Measurements from ENCODE around the gene GSTM4. TPM values are rescaled to one million over a fixed set of nuclear protein-coding genes. Genes with fewer than 3 reads are reported as not detected.

Gene GSTM4
- total RNA-seq, 2 donors from 2014 or later = 22.0 to 23.8 TPM

GRCh38 chr1:109622137-109622892 lies 33.6 kb upstream of the GSTM4 start:
- no peaks in the 10 kb centered on the region for H3K9me3 Mint-ChIP-seq
- no peak for DNase-seq (ENCODE audit: low spot score in 2 of 2)
- no peak for ATAC-seq
- H3K36me3 Mint-ChIP-seq = peaks cover 11 to 13% of the 10 kb centered on the region in 2 donors
- H3K27ac Mint-ChIP-seq = peak overlapping the region; percentile 92 to 96

- Mint-ChIP-seq H3K9me3 (no peaks in the 10 kb centered on the region), H3K36me3 (peaks cover 11 to 13% of the 10 kb centered on the region in 2 donors), H3K27ac (peak overlapping the region; percentile 92 to 96)
- DNase-seq (ENCODE audit: low spot score in 2 of 2) = no peak
- no peak for ATAC-seq
These were observed 33.0 kb upstream of the GSTM4 start for GRCh38 chr1:109622895-109623294.

GRCh38 chr1:109623601-109624161 lies 32.2 kb upstream of the GSTM4 start:
- Mint-ChIP-seq H3K36me3 (peaks cover 11 to 13% of the 10 kb centered on the region in 2 donors), H3K9me3 (no peaks in the 10 kb centered on the region), H3K27ac (peak overlapping the region; percentile 77 to 96)
- no peak for ATAC-seq
- DNase-seq (ENCODE audit: low spot score in 2 of 2) = no peak

GRCh38 chr1:109624201-109625010 lies 31.5 kb upstream of the GSTM4 start:
- H3K27ac Mint-ChIP-seq = peak overlapping the region; percentile 77 to 96
- no peaks in the 10 kb centered on the region for H3K9me3 Mint-ChIP-seq
- DNase-seq (ENCODE audit: low spot score in 2 of 2) = peak in 1 of 2 donors; percentile 7
- no peak for ATAC-seq
- peaks cover 8 to 13% of the 10 kb centered on the region in 2 donors for H3K36me3 Mint-ChIP-seq

GRCh38 chr1:109625176-109625575 lies 30.7 kb upstream of the GSTM4 start:
- peak in 1 of 2 donors; percentile 1 for DNase-seq (ENCODE audit: low spot score in 2 of 2)
- ATAC-seq = no peak
- H3K9me3 Mint-ChIP-seq = no peaks in the 10 kb centered on the region
- peaks cover 0 to 9% of the 10 kb centered on the region in 2 donors for H3K36me3 Mint-ChIP-seq
- peak overlapping the region; percentile 50 to 61 for H3K27ac Mint-ChIP-seq

- DNase-seq (ENCODE audit: low spot score in 2 of 2) (peak in 1 of 2 donors; percentile 2), ATAC-seq (no peak)
- no peaks in the 10 kb centered on the region for H3K9me3 Mint-ChIP-seq
- H3K36me3 Mint-ChIP-seq = peaks cover 0 to 7% of the 10 kb centered on the region in 2 donors
- peak overlapping the region in 1 of 2 donors; percentile 61 for H3K27ac Mint-ChIP-seq
These were observed 30.0 kb upstream of the GSTM4 start for GRCh38 chr1:109625601-109626560.

GRCh38 chr1:109626682-109627408 lies 29.1 kb upstream of the GSTM4 start:
- Mint-ChIP-seq H3K9me3 (no peaks in the 10 kb centered on the region), H3K36me3 (peaks cover 0 to 2% of the 10 kb centered on the region in 2 donors), H3K27ac (peak overlapping the region; percentile 41 to 61)
- no peak for ATAC-seq
- DNase-seq (ENCODE audit: low spot score in 2 of 2) = no peak

- peak overlapping the region in 1 of 2 donors; percentile 77 for H3K27ac Mint-ChIP-seq
- H3K36me3 Mint-ChIP-seq = no peaks in the 10 kb centered on the region
- ATAC-seq = no peak
- no peaks in the 10 kb centered on the region for H3K9me3 Mint-ChIP-seq
- peak in 1 of 2 donors; percentile 2 for DNase-seq (ENCODE audit: low spot score in 2 of 2)
These were observed 28.1 kb upstream of the GSTM4 start for GRCh38 chr1:109627692-109628399.

- peak in 1 of 2 donors; percentile 2 for DNase-seq (ENCODE audit: low spot score in 2 of 2)
- no peaks in the 10 kb centered on the region for H3K36me3 Mint-ChIP-seq
- ATAC-seq = no peak
- no peaks in the 10 kb centered on the region for H3K9me3 Mint-ChIP-seq
- H3K27ac Mint-ChIP-seq = peak overlapping the region in 1 of 2 donors; percentile 77
These were observed 27.2 kb upstream of the GSTM4 start for GRCh38 chr1:109628540-109629321.

- peak in 1 of 2 donors; percentile 1 for DNase-seq (ENCODE audit: low spot score in 2 of 2)
These were observed 26.4 kb upstream of the GSTM4 start for GRCh38 chr1:109629372-109630030.

GRCh38 chr1:109630081-109630897 lies 25.6 kb upstream of the GSTM4 start:
- ATAC-seq (no peak), DNase-seq (ENCODE audit: low spot score in 2 of 2) (peak in 1 of 2 donors; percentile 52)
- Mint-ChIP-seq H3K36me3 (no peaks in the 10 kb centered on the region), H3K27ac (no peak overlapping the region), H3K9me3 (no peaks in the 10 kb centered on the region)

More at GRCh38 chr1:109629372-109630030, 26.4 kb upstream of the GSTM4 start:
- no peak for ATAC-seq
- H3K9me3 Mint-ChIP-seq = no peaks in the 10 kb centered on the region
- H3K36me3 Mint-ChIP-seq = no peaks in the 10 kb centered on the region
- no peak overlapping the region for H3K27ac Mint-ChIP-seq

GRCh38 chr1:109630898-109631512 lies 24.9 kb upstream of the GSTM4 start:
- DNase-seq (ENCODE audit: low spot score in 2 of 2) = no peak
- H3K27ac Mint-ChIP-seq = peak overlapping the region in 1 of 2 donors; percentile 93
- H3K9me3 Mint-ChIP-seq = no peaks in the 10 kb centered on the region
- no peaks in the 10 kb centered on the region for H3K36me3 Mint-ChIP-seq
- no peak for ATAC-seq

Measured in activated naive CD4-positive, alpha-beta T cell treated with anti-CD3 and anti-CD28 coated beads, Interleukin-2, amount 50 U/mL, for 72 hours (primary cell).